C4-2B (cell line): Measurements from ENCODE around the gene KHDC1.

Experiments used
- ZFX ChIP-seq: fragments of 450-650 bp; IDR thresholded peaks from 2 replicates; pipeline ENCODE4 v1.6.1; 2017
- TF ChIP-seq, protein P1 (sequence below): fragments of 450-650 bp; conservative IDR thresholded peaks from 2 replicates; pipeline ENCODE4 v1.5.1; 2017; ENCODE audit warnings: mild to moderate bottlenecking

DNA sequence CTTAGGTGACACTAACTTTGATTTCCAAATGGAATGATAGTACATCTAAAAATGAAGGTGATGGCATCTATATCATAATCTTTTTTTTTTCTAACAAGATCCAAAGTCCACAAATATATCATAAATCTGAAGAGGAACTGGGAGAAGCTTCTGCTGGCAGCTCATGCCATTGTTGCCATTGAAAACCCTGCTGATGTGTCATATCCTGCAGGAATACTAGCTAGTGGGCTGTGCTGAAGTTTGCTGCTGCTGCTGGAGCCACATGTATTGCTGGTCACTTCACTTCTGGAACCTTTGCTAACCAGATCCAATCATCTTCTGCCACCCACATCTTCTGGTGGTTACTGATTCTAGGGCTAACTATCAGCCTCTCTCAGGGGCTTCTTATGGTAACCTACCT, 27.4 kb upstream of the KHDC1 start:
- TF ChIP-seq, protein P1, sequence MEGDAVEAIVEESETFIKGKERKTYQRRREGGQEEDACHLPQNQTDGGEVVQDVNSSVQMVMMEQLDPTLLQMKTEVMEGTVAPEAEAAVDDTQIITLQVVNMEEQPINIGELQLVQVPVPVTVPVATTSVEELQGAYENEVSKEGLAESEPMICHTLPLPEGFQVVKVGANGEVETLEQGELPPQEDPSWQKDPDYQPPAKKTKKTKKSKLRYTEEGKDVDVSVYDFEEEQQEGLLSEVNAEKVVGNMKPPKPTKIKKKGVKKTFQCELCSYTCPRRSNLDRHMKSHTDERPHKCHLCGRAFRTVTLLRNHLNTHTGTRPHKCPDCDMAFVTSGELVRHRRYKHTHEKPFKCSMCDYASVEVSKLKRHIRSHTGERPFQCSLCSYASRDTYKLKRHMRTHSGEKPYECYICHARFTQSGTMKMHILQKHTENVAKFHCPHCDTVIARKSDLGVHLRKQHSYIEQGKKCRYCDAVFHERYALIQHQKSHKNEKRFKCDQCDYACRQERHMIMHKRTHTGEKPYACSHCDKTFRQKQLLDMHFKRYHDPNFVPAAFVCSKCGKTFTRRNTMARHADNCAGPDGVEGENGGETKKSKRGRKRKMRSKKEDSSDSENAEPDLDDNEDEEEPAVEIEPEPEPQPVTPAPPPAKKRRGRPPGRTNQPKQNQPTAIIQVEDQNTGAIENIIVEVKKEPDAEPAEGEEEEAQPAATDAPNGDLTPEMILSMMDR, result no peak
- TF ChIP-seq ZFX, result no peak
